ENCODE results near the gene CLSTN1.
"Not testable (repeated sequence)": the region's sequence is repeated elsewhere in the genome, so short reads cannot be mapped to it uniquely, and the experiment has no call there.

Gene CLSTN1

DNA sequence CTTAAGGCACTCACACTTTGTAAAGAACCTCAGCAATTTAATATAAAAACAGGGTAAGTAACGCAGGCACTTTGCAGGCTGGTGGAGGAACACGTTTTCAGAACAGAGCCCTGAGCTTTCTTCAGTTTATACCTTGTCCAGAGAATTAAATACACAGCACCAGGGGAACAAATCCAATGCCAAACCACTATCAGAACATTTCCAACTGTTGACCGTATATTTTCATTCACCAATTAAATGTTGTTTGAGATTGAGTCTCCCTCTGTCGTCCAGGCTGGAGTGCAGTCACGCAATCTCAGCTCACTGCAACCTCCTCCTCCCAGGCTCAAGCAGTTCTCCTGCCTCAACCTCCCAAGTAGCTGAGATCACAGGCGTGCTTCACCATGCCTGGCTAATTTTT, 29.7 kb downstream of the CLSTN1 start:
- no peak for DNase-seq

DNA sequence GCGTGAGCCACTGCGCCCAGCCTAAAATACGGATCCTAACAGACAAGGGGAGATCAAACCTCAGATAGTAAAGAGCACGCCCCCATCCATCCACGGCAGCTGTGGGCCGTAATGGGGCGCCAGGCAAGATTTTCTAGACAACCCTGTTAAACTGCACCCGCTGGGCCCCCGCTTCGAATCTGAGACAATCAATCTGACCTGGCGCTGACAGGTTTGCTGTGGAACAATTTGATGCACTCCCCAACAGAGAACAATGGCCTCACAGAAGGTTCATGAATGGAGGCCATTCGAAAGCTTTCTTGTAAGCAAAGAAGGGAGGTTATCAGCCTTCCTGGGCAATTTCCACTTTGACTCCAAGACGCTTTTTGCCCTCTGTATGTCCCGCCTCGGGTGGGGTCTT, 30.5 kb downstream of the CLSTN1 start:
- no peak for DNase-seq

DNA sequence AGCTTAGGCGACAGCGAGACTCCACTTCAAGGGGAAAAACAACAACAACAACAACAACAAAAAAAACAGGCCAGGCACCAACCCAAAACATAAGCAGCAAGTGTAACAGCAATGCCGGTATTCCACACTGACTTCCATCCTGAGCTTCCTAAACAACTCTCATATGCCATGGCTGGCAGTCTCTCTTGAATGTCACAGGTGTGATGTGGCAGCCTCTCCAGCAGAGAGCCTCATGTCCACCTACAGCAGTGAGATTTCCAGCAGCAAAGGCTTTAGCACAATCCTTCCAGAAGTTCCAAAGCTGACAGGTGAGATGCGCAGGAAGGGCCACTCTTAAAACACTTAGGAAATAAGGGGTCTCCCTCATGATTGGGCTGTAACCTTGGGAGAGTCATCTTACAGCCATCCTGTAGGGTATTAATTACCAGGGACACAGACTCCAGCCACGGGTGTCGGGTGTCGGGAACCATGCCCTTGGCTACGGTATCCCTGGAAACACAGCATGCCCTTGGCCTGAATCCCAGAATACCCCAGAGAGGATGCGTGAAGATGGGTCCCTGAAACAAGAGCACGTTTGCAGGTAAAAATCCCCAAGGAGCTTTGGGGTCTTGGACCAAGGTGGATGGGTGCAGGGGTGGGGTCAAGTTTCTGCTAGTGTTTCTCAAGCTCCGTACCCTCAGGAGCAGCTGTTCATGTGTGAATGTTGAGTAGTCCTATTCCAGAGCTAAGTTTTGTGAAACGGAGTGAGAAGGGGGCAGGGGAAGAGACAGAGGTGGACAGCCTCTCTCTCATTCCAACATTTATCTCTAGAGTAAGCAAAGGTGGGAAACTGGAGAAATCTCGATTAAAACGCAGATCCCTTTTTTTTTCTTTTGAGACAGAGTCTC, 31.4 kb downstream of the CLSTN1 start:
- no peak for DNase-seq

DNA sequence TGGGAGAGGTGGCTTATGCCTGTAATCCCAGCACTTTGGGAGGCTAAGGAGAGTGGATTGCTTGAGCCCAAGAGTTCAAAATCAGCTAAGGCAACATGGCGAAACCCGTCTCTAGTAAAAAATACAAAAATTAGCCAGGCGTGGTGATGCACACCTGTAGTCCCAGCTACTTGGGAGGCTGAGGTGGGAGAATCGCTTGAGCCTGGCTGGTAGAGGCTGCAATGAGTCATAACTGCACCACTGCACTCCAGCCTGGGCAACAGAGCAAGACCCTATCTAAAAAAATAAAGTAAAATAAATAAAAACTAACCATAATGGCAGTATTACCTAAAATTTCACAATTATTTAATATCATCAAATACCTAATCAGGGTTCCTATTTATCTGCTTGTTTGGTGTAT, 34.1 kb downstream of the CLSTN1 start:
- DNase-seq = not testable (repeated sequence)

DNA sequence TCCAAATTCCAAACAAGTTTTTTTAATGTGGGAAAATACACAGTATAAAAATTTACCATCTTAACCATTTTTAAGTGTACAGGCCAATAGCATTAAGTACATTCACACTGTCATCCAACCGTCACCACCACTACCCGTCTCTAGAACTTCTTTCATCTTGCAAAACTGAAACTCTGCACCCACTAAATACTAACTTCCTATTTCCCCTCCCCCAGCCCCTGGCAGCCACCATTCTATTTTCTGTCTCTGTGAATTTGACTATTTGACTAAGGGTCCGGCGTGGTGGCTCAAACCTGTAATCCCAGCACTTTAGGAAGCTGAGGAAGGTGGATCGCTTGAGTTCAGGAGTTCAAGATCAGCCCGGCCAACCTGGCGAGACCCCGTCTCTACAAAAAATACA, 36.1 kb downstream of the CLSTN1 start:
- DNase-seq = peak; percentile 47

DNA sequence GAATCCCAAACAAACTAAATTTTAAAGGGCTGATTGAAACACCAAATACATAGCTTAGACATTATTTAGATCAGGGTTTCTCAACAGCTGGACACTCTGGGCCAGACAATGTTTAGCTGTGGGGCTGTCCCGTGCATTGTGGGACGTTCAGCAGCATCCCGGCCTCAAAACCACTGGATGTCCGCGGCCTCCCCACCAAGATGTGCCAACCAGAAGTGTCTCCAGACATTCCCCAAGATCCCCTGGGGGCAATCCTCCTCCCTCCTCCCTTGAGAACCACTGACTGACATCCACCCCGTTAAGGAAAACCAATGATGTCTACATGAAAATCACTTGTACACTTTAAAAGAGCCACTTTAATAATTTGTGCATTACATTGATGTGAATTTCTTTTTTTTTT, 38.4 kb downstream of the CLSTN1 start:
- no peak for DNase-seq

DNA sequence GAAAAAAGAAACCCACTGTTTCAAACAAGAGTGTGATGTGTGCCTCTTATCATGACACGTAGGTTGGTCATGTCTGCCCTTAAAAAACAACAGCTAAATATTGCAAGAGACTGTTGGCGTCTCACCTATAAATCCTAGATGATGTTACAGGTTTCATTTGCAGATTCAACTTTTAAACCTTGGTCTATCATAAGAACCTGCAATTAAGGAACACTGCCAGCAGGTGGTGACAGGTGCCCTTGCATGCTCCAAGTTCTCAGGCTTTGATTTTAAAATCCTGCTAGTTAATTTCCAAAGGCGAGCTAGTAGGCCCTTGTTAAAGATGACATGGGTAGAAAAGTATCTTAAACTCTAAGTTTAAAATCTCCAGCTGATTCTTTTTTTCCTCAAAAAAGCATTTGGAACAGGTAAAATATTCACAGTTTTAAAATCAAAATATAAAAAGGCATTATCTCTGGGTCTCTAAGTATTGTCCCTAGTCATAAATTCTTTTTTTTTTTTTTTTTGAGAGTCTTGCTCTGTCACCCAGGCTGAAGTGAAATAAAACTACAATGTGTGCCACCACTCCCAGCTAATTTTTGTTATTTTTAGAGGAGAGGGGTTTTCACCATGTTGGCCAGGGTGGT, 39.1 kb downstream of the CLSTN1 start:
- peak; percentile 59 for DNase-seq

DNA sequence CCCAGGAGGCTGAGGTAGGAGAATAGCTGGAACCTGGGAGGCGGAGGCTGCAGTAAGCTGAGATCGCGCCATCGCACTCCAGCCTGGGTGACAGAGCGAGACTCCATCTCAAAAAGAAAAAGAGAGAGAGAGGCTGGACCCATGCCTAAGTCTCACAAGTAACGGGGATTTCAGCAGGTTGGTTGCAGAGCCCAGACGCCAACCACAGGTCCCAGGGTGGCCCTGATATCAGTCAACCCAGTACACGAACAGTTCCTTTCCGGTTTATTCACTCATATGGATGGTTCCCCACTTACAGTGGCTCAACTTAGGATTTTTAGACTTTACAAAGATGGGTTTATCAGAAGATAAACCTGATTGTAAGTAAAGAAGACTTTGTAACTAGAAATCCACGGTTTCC, 40.9 kb downstream of the CLSTN1 start:
- DNase-seq = no peak

DNA sequence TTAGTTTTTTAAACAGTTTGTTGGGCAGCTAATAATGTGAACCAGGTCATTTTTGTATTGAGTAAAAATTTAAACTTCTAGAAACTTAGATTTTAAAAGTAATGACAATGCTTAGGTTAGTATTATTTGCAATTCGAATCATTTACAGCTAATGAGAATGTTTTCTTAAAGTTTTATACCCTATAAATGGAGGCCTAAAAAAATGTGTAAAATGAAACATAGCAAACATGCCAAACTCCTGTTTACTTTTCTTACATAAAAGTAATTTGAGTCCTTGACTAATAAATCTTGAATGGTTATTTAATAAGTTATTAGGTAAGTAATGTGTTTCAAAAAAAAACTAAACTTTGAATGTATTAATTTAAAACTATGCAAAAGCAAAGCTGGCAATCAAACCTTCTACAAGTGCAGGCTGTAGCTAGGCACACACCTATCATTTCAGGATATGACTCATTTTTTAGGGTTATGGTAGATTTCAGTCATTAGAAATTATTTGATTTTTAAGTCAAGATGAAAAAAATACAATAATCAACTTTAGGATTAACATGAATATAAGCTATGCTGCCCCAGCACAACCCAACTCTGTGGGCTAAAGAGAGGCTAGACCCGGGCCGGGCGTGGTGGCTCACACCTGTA, 41.5 kb downstream of the CLSTN1 start:
- no peak for DNase-seq

DNA sequence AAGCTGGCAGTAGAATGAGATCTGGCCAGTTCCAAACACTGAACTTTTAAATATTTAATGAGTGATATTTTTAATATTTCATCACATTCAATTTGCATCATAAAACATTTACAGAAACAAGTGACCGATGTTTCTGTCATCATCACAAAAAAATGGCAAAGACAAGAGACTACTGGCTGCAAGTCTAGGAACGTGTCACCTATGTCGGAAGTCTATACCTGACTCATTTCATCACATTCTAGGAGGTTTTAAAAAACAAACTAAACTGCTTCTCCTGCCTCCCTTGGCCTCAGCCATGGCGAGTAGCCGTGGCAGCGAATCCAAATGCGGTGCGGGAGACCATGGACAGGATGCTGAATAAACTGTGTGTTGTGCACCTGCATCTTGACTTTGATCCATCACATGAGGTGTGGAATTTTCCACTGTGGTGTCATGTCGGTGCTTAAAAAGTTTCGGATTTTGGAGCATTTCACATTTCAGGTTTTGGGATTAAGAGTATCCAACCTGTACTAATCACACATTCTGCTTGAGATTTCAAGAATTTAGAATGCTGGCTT, 43.1 kb downstream of the CLSTN1 start:
- no peak for DNase-seq

DNA sequence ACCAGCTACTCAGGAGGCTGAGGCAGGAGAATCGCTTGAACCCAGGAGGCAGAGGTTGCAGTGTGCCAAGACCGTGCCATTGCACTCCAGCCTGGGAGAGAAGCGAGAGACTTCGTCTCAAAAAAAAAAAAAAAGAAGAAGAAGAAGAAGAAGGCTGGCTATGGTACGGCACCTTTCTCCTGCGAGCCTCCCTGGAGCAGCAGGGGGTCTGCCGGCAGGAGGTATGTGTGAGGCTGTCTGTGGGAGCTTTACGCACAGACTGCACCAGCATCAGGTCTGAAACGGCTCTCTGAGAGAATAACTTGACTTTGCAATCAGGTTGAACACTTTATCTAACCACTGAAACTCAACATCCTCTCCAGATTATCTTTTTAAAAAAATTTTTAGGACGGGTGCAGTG, 44.9 kb downstream of the CLSTN1 start:
- no peak for DNase-seq

DNA sequence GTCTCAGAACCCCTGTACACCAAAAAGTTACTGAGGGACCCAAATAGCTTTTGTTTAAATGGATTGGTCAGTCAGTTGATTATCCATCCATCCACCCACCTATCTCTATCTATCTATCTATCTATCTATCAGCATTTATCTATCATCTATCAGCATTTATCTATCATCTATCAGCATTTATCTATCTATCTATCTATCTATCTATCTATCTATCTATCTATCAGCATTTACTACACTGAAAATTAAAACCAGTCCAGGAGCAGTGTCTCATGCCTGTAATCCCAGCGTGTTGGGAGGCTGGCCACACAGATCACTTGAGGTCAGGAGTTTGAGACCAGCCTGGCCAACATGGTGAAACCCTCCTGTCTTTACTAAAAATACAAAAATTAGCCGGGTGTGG, 47.1 kb downstream of the CLSTN1 start:
- no peak for DNase-seq

DNA sequence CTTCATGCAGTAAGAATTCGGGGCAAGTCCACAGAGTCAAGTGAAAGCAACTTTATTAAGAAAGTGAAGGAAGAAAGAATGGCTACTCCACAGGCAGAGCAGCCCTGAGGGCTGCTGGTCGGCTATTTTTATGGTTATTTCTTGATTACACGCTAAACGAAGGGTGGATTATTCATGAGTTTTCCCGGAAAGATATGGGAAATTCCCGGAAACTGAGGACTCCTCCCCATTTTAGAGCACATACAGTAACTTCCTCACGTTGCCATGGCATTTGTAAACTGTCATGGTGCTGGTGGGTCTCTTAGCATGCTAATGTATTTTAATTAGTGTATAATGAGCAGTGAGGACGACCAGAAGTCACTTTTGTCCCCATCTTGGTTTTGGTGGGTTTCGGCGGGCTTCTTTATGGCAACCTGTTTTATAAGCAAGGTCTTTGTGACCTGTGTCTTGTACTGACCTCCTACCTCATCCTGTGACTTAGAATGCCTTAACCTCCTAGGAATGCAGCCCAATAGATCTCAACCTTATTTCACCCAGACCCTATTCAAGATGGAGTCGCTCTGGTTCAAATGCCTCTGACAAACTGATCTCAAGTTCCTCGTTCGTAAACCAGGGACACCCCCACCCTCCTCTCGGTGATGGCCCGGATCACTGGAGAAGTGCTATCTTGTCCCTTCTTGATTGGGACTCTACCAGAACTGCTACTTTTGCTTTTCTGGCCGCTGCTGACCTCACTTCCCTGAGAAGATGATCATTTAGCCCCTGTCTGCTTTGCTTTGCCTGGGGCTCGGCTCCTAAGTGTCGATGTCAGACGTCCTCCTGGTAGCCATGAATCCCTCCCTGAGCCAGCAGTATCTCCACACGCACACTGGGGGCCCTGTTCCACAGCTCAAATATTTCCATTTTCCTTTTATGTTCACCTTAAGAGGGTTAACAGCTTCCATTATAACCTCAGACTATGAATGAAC, 48.8 kb downstream of the CLSTN1 start:
- no peak for DNase-seq

DNA sequence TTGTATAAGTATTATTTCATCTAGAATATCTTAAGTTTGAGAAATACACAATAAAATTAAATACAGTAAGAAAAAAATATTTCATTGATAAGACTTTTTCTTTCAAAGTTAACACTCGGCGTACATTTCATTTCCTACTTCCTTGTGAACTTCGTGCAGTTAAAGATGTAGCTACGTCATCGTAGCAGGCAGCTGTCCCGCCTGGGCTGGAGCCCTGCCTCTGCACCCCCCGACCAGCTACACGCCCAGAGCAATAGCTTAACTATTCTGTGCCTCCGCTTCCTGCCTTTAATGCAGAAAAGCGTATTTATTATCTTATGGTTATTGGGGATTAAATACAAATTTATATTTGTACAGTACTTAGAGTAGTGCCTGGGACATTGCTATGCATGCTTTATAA, 53.5 kb downstream of the CLSTN1 start:
- DNase-seq = no peak

DNA sequence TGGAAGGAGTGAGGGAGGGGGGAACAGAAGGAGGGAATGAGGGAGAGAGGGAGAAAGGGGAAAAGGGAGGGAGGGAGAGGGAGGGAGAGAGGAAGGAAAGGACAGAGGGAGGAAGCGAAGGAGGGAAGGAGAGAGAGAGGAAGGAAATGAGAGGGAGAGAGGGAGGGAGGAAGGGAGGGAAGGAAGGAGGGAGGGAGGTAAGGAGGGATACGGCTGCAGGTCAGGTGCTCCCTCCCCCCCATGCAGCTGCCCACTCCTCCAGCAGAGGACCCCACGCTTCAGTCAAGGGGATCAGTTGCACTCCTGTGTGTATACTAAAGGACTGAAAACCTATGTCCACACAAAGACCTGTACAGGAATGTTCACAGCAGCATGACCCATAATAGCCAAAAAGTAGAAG, 54.8 kb downstream of the CLSTN1 start:
- DNase-seq = no peak

DNA sequence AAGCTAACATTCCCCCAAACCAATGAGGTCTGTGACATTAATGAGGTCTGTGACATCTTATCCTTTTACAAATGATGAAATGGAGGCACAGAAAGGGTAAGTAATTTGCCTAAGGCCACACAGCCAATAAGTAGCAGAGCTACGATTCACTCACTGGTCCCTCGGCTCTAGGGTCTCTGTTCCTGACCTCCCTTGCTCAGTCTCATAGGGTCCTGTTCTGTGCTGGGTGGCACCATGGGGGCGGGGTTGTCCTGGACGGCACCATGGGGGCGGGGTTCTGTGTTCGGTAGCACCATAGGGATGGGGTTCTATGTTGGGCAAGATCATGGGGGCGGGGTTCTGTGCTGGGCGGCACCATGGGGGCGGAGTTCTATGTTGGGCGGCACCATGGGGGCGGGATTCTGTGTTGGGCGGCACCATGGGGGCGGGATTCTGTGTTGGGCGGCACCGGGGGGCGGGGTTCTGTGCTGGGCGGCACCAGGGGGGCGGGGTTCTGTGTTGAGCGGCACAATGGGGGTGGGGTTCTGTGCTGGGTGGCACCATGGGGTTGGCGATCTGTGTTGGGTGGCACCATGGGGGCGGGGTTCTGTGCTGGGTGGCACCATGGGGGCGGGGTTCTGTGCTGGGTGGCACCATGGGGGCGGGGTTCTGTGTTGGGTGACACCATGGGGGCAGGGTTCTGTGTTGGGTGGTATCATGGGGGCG, 55.6 kb downstream of the CLSTN1 start:
- DNase-seq = peak; percentile 6

DNA sequence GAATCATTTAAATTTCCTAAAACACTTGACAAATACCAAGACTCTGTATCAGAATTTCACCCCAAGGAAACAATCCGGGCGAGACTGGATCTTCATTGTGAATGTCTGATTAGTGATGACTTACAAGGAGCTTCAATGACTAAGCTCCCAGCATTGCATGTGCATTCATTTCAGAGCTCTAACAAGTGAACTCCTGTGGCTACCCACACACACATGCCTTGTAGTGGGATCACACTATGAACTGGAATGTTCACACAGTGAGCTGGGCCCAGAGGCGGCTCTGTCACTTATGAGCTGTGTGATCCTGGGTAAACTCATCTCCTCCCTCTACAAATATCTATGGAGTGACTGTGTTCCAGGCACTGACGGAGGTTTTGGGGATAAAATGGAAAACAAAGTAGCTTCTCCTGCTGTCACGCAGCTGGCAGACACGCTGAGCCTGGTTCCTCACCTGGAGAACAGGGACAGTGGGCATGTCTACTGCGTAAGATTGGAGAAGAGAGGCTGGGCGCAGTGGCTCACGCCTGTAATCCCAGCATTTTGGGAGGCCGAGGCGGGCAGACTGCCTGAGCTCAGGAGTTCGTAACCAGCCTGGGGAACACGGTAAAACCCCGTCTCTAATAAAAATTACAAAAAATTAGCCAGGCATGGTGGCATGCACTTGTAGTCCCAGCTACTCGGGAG, 56.9 kb downstream of the CLSTN1 start:
- DNase-seq = no peak

DNA sequence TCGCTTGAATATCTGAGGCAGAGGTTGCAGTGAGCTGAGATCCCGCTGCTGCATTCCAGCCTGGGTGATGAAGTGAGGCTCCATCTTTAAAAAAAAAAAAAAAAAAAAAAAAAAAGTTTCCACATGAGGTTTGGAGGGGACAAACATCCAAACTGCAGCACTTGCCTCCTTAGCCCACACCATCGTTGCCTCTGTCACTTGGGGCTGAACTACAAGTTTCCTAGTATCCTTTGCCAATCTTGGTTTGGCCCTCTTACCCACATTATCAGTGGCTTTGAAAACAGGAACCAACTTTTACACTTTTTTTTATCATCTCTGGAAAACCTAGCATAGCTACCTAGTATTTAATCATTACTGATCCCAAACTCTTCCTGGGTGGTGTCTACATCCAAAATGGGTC, 59.2 kb downstream of the CLSTN1 start:
- no peak for DNase-seq

DNA sequence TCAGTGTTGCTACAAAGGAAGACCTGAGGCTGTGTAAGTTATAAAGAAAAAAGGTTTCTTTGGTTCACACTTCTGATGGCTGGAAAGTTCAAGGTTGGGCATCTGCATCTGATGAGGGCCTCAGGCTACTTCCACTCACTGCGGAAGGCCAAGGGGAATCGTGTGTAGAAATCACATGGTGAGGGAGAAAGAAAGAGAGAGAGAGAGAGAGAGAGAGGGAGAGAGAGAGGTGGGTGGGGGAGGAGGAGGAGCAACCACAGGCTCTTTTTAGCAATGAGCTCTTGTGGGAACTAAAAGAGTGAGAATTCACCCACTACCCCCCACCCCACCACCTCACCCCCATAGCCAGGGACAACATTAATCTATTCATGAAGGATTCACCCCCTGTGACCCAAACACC, 59.9 kb downstream of the CLSTN1 start:
- DNase-seq = no peak

DNA sequence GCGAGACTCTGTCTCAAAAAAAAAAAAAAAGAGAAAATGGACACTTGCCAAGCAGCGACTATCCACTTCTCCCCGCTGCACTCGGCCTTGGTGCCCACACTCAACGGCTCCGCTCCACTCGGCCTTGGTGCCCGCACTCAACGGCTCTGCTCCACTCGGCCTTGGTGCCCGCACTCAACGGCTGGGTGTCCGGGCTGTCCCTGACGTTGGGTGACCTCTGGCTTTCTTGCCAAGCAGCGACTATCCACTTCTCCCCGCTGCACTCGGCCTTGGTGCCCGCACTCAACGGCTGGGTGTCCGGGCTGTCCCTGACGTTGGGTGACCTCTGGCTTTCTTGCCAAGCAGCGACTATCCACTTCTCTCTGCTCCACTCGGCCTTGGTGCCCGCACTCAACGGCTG, 61.3 kb downstream of the CLSTN1 start:
- DNase-seq = not testable (repeated sequence)

DNA sequence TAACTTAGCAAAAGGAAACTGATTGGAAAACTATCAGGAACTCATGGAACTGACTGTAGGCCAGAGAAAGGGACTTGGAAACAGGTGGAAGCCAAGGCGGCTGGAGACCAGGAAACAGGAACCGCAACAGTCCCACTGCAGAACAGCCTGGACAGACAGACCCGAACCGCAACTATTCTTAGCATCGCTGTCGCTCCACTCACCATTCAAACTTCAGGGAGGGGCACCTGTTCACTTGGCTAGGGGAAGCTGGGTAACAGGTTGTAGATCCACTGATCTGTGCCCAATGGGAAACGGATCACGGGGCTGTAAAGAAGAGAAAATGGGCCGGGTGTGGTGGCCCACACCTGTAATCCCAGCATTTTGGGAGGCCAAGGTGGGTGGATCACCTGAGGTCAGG, 61.9 kb downstream of the CLSTN1 start:
- DNase-seq = no peak

All from stimulated activated CD4-positive, alpha-beta T cell treated with anti-CD3 and anti-CD28 coated beads, Interleukin-4, amount 100 ng/mL, for 1 hour (primary cell).